GM12891 (cell line): ENCODE results near the gene ATP13A3.

ENCODE experiments used
- POLR2A ChIP-seq: IDR thresholded peaks from 2 replicates; pipeline ENCODE4 v1.6.1; 2011; ENCODE audit warnings: low read depth, low read length, control low read depth
- POLR2AphosphoS5 ChIP-seq: IDR thresholded peaks from 2 replicates; pipeline ENCODE4 v1.6.1; 2011; ENCODE audit warnings: low read depth, low read length, control low read depth
- POU2F2 ChIP-seq: IDR thresholded peaks from 2 replicates; pipeline ENCODE4 v1.6.1; 2011; ENCODE audit warnings: low read depth, mild to moderate bottlenecking, control low read depth, low read length, moderate library complexity

DNA sequence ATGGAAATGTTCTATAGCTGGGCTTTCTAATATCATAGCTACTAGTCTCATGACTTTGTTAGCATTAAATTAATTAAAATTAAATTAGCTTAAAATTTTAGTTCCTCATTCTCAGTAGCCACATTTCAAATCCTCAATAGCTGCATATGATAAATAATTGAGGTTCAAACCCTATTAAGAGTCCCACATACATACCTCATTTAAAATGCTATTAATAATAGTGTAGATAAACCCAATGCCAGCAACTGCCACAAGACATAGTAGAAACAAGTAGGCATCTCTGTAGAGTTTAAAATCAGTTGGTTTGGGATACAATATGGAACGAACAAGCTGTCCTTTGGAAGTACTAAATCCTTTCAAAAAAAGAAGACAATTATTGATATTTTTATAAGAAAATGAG lies 39.1 kb downstream of the ATP13A3 start:
- TF ChIP-seq POU2F2 (no peak), POLR2A (no peak), POLR2AphosphoS5 (no peak)
